Measurements from ENCODE around the gene GSS.

Gene GSS

GRCh38 chr20:34946661-34947060 lies 8.9 kb downstream of the GSS start:
- DNase-seq (ENCODE audit: low spot score): no peak

GRCh38 chr20:34945315-34946077 lies 10.1 kb downstream of the GSS start:
- DNase-seq (ENCODE audit: low spot score): no peak

GRCh38 chr20:34943808-34944567 lies 11.6 kb downstream of the GSS start:
- DNase-seq (ENCODE audit: low spot score): no peak

- no peak for DNase-seq (ENCODE audit: low spot score)
Observed at GRCh38 chr20:34942301-34942700, 13.3 kb downstream of the GSS start.

- no peak for DNase-seq (ENCODE audit: low spot score)
Observed at GRCh38 chr20:34941226-34941625, 14.4 kb downstream of the GSS start.

GRCh38 chr20:34940081-34940481 lies 15.5 kb downstream of the GSS start:
- no peak for DNase-seq (ENCODE audit: low spot score)

- DNase-seq (ENCODE audit: low spot score): no peak
Observed at GRCh38 chr20:34938466-34939163, 17.0 kb downstream of the GSS start.

GRCh38 chr20:34931771-34932170 lies 23.8 kb downstream of the GSS start:
- DNase-seq (ENCODE audit: low spot score): no peak

- no peak for DNase-seq (ENCODE audit: low spot score)
Observed at GRCh38 chr20:34928411-34928810, 27.2 kb downstream of the GSS start.

- no peak for DNase-seq (ENCODE audit: low spot score)
Observed at GRCh38 chr20:34927736-34928135, 27.9 kb downstream of the GSS start.

GRCh38 chr20:34926581-34926980 lies 29.0 kb downstream of the GSS start:
- DNase-seq (ENCODE audit: low spot score): no peak

- no peak for DNase-seq (ENCODE audit: low spot score)
Observed at GRCh38 chr20:34925981-34926380, 29.6 kb downstream of the GSS start.

- DNase-seq (ENCODE audit: low spot score): no peak
Observed at GRCh38 chr20:34925341-34925740, 30.3 kb downstream of the GSS start.

- no peak for DNase-seq (ENCODE audit: low spot score)
Observed at GRCh38 chr20:34923414-34923813, 32.2 kb downstream of the GSS start.

GRCh38 chr20:34922654-34923381 lies 32.8 kb downstream of the GSS start:
- DNase-seq (ENCODE audit: low spot score): no peak

- no peak for DNase-seq (ENCODE audit: low spot score)
Observed at GRCh38 chr20:34921436-34921835, 34.2 kb downstream of the GSS start.

GRCh38 chr20:34920055-34920454 lies 35.6 kb downstream of the GSS start:
- DNase-seq (ENCODE audit: low spot score): no peak

GRCh38 chr20:34916774-34917354 lies 38.7 kb downstream of the GSS start:
- DNase-seq (ENCODE audit: low spot score): no peak

- DNase-seq (ENCODE audit: low spot score): no peak
Observed at GRCh38 chr20:34915749-34916455, 39.7 kb downstream of the GSS start.

- no peak for DNase-seq (ENCODE audit: low spot score)
Observed at GRCh38 chr20:34915131-34915530, 40.5 kb downstream of the GSS start.
